ENCODE measurements around the gene CCDC15. TPM values are rescaled to one million over a fixed set of nuclear protein-coding genes. Genes with fewer than 3 reads are reported as not detected.

CCDC15 gene, protein sequence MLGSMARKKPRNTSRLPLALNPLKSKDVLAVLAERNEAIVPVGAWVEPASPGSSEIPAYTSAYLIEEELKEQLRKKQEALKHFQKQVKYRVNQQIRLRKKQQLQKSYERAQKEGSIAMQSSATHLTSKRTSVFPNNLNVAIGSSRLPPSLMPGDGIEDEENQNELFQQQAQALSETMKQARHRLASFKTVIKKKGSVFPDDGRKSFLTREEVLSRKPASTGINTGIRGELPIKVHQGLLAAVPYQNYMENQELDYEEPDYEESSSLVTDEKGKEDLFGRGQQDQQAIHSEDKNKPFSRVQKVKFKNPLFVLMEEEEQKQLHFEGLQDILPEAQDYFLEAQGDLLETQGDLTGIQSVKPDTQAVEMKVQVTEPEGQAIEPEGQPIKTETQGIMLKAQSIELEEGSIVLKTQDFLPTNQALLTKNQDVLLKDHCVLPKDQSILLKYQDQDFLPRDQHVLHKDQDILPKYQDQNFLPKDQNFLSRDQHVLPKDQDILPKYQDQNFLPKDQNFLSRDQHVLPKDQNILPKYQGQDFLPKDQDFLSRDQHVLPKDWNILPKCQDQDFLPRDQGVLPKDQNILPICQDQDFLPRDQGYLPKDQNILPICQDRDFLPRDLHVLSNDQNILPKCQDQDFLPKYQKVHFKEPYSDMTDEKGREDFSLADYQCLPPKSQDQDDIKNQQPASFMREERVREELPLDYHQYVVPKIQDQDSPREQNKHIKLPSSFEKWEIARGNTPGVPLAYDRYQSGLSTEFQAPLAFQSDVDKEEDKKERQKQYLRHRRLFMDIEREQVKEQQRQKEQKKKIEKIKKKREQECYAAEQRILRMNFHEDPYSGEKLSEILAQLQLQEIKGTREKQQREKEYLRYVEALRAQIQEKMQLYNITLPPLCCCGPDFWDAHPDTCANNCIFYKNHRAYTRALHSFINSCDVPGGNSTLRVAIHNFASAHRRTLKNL
- 3.5 and 5.1 TPM in 2 replicates for total RNA-seq

DNA sequence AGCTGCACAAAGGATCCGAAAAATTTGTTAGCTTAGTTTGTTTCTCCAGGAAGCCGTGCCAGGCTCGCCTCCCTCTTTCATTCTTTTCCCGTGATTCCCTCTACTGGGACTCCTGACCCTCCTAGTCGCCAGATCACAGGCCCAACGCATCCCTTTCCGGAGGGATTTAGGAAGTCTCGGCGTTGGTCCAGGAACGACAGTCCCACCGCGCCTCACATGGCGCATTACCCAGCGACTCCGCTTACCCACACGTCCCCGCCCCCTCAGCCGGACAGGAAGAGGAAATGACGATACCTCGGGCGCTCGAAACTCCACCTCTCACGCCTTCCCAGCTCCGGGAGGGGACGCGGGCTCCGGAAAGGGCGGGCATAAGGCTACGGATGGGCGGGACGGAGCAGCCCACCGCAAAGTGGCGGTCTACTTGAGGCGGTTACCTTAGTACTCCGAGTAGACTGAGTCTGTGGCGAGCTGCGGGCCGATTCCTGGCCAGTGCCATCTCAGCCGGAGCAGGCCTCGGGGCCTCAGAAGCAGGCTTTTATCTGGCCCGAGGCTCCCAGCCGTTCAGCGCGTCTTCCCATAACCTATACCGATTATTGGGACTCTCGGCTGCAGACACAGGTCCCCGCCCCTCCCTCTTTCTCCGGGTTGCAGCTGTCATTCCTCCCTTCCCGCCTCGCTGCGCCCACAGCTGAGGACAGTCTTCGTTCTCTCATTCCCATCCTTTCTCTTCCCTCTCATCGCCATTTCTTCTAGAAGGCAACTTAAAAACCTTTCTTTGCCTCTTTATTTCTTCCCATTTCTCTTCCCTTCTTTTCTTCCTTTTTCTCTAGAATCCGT, at the start of gene CCDC15:
CCDC15 (plus strand) TSS at position 450 of the 837 bp plus-strand sequence. CDS start 531 bp downstream, outside the sequence.

DNA sequence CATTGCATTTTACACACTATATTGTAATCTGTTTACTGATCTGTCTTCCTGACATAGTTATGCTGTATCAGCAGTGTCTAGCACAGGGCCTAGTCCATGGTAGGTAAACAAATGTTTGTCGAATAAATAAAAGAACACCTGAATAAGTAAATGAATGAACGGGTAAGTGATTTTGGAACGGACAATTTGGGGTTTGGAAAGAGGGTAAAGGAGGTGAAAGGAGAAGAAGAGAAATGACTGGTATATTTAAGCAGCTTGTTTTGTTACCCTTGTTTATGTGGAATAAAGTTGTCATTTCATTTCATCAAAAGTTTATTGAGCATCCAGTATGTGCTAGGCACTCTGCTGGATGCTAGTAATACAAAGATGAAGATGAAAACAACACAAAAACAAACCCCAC, 35.1 kb upstream of the CCDC15 start, which contains the start of gene HEPN1:
HEPN1 (plus strand) TSS at position 301 of the 400 bp plus-strand sequence.

DNA sequence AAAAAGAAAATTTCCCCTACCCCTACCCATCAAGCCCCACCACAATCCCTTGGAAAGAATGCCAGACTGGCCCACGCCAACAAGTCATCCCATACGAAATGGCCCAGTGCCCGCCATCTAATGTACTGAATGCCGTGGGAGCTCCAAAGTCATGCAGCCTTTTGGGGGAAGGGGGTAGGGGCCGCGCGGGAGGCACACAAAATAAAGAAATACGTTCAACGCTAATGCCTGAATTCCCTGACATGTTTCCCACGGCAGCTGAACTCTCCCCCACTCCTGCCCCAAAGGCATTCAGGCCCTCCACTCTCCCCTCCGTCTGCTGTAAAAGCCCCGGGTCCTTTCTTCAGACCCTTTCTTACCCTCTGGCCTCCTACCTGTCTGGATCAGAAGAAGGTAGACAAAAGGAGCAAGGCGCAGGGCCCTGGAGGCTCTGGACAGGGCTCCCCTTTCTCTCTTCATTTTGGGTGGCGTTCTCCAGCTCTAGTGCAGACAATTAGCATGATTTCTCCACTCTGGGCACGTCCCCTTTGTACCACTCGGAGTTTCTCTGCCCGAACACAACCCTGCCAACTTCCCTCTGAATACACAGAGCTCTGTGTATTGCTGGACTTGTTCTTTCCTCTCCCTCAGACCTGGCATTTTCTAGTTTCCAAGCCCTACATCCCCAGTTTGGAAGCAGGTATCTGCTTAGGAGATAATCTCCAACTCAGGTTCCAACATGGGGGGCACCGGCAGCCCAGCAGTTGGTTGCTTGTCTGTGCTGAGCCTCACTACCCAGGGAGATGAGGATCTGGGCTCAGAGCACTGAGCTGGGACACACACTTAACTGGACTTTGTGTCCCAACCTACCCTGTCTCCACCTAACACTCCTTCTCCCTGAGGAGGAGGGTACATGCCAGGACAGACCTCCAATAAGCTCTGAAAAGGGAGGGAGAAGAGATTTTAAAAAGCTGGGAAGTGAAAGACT, 18.2 kb upstream of the CCDC15 start, which contains the start of gene HEPACAM:
HEPACAM (minus strand) TSS at position 500 of the 967 bp plus-strand sequence; CDS start at position 459, 41 bp downstream.

DNA sequence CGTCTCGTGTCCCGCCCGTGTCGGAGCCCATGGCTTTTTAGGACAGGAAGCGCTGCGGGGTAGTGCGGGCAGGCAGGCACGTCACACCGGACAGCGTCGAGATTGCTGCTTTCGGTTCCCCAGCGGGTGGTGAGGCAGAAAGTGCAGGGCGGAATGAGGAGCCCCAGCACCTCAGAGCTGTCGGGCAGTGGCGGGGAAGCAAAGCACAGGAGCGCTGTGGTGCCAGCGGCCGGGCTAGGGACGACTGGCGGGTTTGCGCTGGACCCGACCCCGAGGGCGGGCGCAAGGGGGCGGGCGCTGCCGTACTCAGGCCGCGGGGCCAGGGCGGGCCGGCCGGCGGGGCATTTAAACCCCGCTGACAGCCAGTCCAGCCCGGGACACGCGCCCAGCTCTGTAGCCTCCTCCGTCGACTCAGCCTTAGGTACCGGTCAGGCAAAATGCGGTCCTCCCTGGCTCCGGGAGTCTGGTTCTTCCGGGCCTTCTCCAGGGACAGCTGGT, 109.0 kb downstream of the CCDC15 start, which contains the start of gene SLC37A2:
SLC37A2 (plus strand) TSS at position 375 of the 498 bp plus-strand sequence; CDS start at position 438, 63 bp downstream.

Other genes with a start within 250 kb of the CCDC15 start
- 0.11 TPM in 1 of 2 replicates, not detected in the other for gene NRGN, start 214.3 kb upstream of the CCDC15 start, total RNA-seq
- under 0.01 and 0.33 TPM in 2 replicates for gene VSIG2, start 201.9 kb upstream of the CCDC15 start, total RNA-seq
- gene ESAM, start 191.9 kb upstream of the CCDC15 start, total RNA-seq, result under 0.01 and 0.22 TPM in 2 replicates
- gene MSANTD2, start 153.8 kb upstream of the CCDC15 start, total RNA-seq, result 9.8 and 11.8 TPM in 2 replicates
- 22.7 and 24.7 TPM in 2 replicates for gene ROBO3, start 88.8 kb upstream of the CCDC15 start, total RNA-seq
- gene ROBO4, start 56.3 kb upstream of the CCDC15 start, total RNA-seq, result under 0.01 and 0.65 TPM in 2 replicates
- gene HEPN1, start 35.0 kb upstream of the CCDC15 start, total RNA-seq, result 0.22 TPM in 1 of 2 replicates, not detected in the other
- gene HEPACAM, start 18.2 kb upstream of the CCDC15 start, total RNA-seq, result not detected in 2 replicates
- 9.1 and 11.4 TPM in 2 replicates for gene SLC37A2, start 109.1 kb downstream of the CCDC15 start, total RNA-seq
- 20.8 TPM in 2 replicates for gene TMEM218, start 157.4 kb downstream of the CCDC15 start, total RNA-seq
- gene PKNOX2, start 210.5 kb downstream of the CCDC15 start, total RNA-seq, result 2.6 and 3.1 TPM in 2 replicates